MM.1S (cell line): ENCODE data around the gene CYP27C1.

Experiments
- DNase-seq: peaks from one replicate; pipeline ENCODE4 v3.0.0-alpha.2; 2015
- H2AFZ ChIP-seq: fragments of 300-600 bp; sonication (generic); 2 replicates; pipeline ENCODE4 v1.6.0; 2016; ENCODE audit warnings: antibody characterized with exemption, low read length
- H3F3A ChIP-seq: fragments of 300-600 bp; sonication (generic); 2 replicates; pipeline ENCODE4 v1.6.1; 2016; ENCODE audit warnings: mild to moderate bottlenecking, antibody characterized with exemption, low read length, moderate library complexity, mixed read lengths; ENCODE audit not compliant: insufficient read depth
- H3K27ac ChIP-seq: fragments of 300-600 bp; sonication (generic); 2 replicates; pipeline ENCODE4 v1.5.1; 2016; ENCODE audit warnings: mild to moderate bottlenecking, low read length
- H3K27me3 ChIP-seq: fragments of 300-600 bp; sonication (generic); replicated peaks from 2 replicates; pipeline ENCODE4 v1.6.0; 2016; ENCODE audit warnings: low read length; ENCODE audit not compliant: insufficient read depth
- H3K36me3 ChIP-seq: fragments of 300-600 bp; sonication (generic); replicated peaks from 2 replicates; pipeline ENCODE4 v1.6.1; 2016; ENCODE audit warnings: mild to moderate bottlenecking, low read length, mixed read lengths; ENCODE audit not compliant: insufficient read depth
- H3K4me1 ChIP-seq: fragments of 300-600 bp; sonication (generic); 2 replicates; pipeline ENCODE4 v1.6.1; 2016; ENCODE audit warnings: low read length, mixed read lengths
- H3K4me2 ChIP-seq: fragments of 300-600 bp; sonication (generic); 2 replicates; pipeline ENCODE4 v1.6.0; 2016; ENCODE audit warnings: low read depth, low read length
- H3K4me3 ChIP-seq: fragments of 300-600 bp; sonication (generic); 2 replicates; pipeline ENCODE4 v1.5.1; 2016; ENCODE audit warnings: low read length, mixed read lengths
- H3K79me2 ChIP-seq: fragments of 300-600 bp; sonication (generic); 2 replicates; pipeline ENCODE4 v1.6.1; 2016; ENCODE audit warnings: mixed run types, low read length, mixed read lengths
- H3K9ac ChIP-seq: fragments of 300-600 bp; sonication (generic); 2 replicates; pipeline ENCODE4 v1.6.1; 2016; ENCODE audit warnings: low read length, mixed read lengths
- H3K9me2 ChIP-seq: fragments of 300-600 bp; sonication (generic); replicated peaks from 2 replicates; pipeline ENCODE4 v1.6.1; 2016; ENCODE audit warnings: mild to moderate bottlenecking, low read length, mixed read lengths; ENCODE audit not compliant: insufficient read depth
- H3K9me3 ChIP-seq: fragments of 300-600 bp; sonication (generic); replicated peaks from 2 replicates; pipeline ENCODE4 v1.6.1; 2016; ENCODE audit warnings: mild to moderate bottlenecking, low read length, mixed read lengths; ENCODE audit not compliant: insufficient read depth
- H4K20me1 ChIP-seq: fragments of 300-600 bp; sonication (generic); 2 replicates; pipeline ENCODE4 v1.6.1; 2016; ENCODE audit warnings: mild to moderate bottlenecking, low read length, moderate library complexity, mixed read lengths; ENCODE audit not compliant: insufficient read depth
- CTCF ChIP-seq: fragments of 300-600 bp; sonication (generic); IDR thresholded peaks from 2 replicates; pipeline ENCODE4 v1.5.1; 2016; ENCODE audit warnings: antibody characterized with exemption, low read length, mixed read lengths
- EZH2 ChIP-seq: fragments of 300-600 bp; sonication (generic); optimal IDR thresholded peaks from 2 replicates; pipeline ENCODE3; 2017; ENCODE audit warnings: low read depth, mild to moderate bottlenecking, antibody characterized with exemption, low read length, mixed read lengths
- EZH2phosphoT487 ChIP-seq: fragments of 300-600 bp; sonication (generic); IDR thresholded peaks from 2 replicates; pipeline ENCODE4 v1.6.1; 2018; ENCODE audit warnings: antibody characterized with exemption, low read length

The CYP27C1 gene

GRCh38 chr2:127220102-127220767 is at the start of gene CYP27C1:
CYP27C1 (minus strand) TSS chr2:127220299; CDS start chr2:127220270, 29 bp downstream.
- H3K4me1 ChIP-seq, result no peaks in the 10 kb centered on the region
- no peaks in the 10 kb centered on the region for H3F3A ChIP-seq
- no peaks in the 10 kb centered on the region for H3K79me2 ChIP-seq
- DNase-seq, result no peak
- no peaks in the 10 kb centered on the region for H3K36me3 ChIP-seq
- H3K9me2 ChIP-seq, result no peaks in the 10 kb centered on the region
- no peak within 1 kb of the TSS for H3K9ac ChIP-seq
- no peaks in the 10 kb centered on the region for H3K9me3 ChIP-seq
- H3K4me3 ChIP-seq, result no peak within 1 kb of the TSS
- no peak within 1 kb of the TSS for H3K27ac ChIP-seq
- no peak within 1 kb of the TSS for H3K4me2 ChIP-seq
- peaks cover 13% of the 10 kb centered on the region for H3K27me3 ChIP-seq
- no peaks in the 10 kb centered on the region for H4K20me1 ChIP-seq
- no peak for TF ChIP-seq EZH2phosphoT487
- TF ChIP-seq CTCF, result no peak
- TF ChIP-seq EZH2, result no peak
- no peak within 1 kb of the TSS for H2AFZ ChIP-seq

- no peaks in the 10 kb centered on the region for H3F3A ChIP-seq
- no peak overlapping the region for H3K4me2 ChIP-seq
- H2AFZ ChIP-seq, result no peak overlapping the region
- no peak overlapping the region for H3K9ac ChIP-seq
- no peaks in the 10 kb centered on the region; the same call in 1 of the 2 replicates for H3K36me3 ChIP-seq
- no peaks in the 10 kb centered on the region for H3K4me1 ChIP-seq
- no peaks in the 10 kb centered on the region for H3K9me3 ChIP-seq
- no peaks in the 10 kb centered on the region for H4K20me1 ChIP-seq
- H3K27ac ChIP-seq, result no peak overlapping the region
- no peak overlapping the region for H3K4me3 ChIP-seq
- no peak for DNase-seq
- no peaks in the 10 kb centered on the region for H3K79me2 ChIP-seq
- no peaks in the 10 kb centered on the region for H3K9me2 ChIP-seq
- TF ChIP-seq EZH2phosphoT487 (no peak), CTCF (no peak), EZH2 (no peak)
- no peaks in the 10 kb centered on the region for H3K27me3 ChIP-seq
These were observed 41.8 kb upstream of the CYP27C1 start for GRCh38 chr2:127261804-127262406.

GRCh38 chr2:127259355-127259754 is 39.3 kb upstream of the CYP27C1 start:
- no peaks in the 10 kb centered on the region for H3K4me1 ChIP-seq
- H3K36me3 ChIP-seq, result no peaks in the 10 kb centered on the region; the same call in 1 of the 2 replicates
- no peak overlapping the region for H3K4me3 ChIP-seq
- H3K9ac ChIP-seq, result no peak overlapping the region
- no peak overlapping the region for H3K27ac ChIP-seq
- H3K9me3 ChIP-seq, result no peaks in the 10 kb centered on the region
- no peaks in the 10 kb centered on the region for H4K20me1 ChIP-seq
- H3K9me2 ChIP-seq, result no peaks in the 10 kb centered on the region
- no peak overlapping the region for H3K4me2 ChIP-seq
- no peaks in the 10 kb centered on the region for H3K27me3 ChIP-seq
- H2AFZ ChIP-seq, result no peak overlapping the region
- DNase-seq, result no peak
- no peaks in the 10 kb centered on the region for H3K79me2 ChIP-seq
- TF ChIP-seq EZH2 (no peak), EZH2phosphoT487 (no peak), CTCF (no peak)
- no peaks in the 10 kb centered on the region for H3F3A ChIP-seq
